ENCODE measurements around the gene LAMA2. TPM values are rescaled to one million over a fixed set of nuclear protein-coding genes. Genes with fewer than 3 reads are reported as not detected.

Gene LAMA2
- total RNA-seq, 1 experiment from 2014 or later: 0.28 TPM

GRCh38 chr6:129113637-129114036 is 230.7 kb downstream of the LAMA2 start:
- Histone ChIP-seq H3K4me1 (ENCODE audit: control insufficient read depth, insufficient read depth, low read length) (no peaks in the 10 kb centered on the region), H3K4me3 (ENCODE audit: low read depth in 2 of 2, low read length in 2 of 2) (no peak overlapping the region), H3K36me3 (ENCODE audit: control insufficient read depth, insufficient read depth, low read length) (no peaks in the 10 kb centered on the region), H3K27ac (ENCODE audit: low read length) (no peak overlapping the region), H3K9me3 (ENCODE audit: control insufficient read depth, insufficient read depth, low read depth, low read length) (no peaks in the 10 kb centered on the region), H3K27me3 (ENCODE audit: control insufficient read depth, insufficient read depth, low read length) (no peaks in the 10 kb centered on the region)
- ChIA-PET CTCF (no interaction called here), POLR2A (no interaction called here)
- DNase-seq (ENCODE audit: low read depth, low spot score) (no peak), ATAC-seq (no peak)
- intact Hi-C loops (cut with micrococcal nuclease; ENCODE audit: unreplicated experiment): no loop called here
- TF ChIP-seq POLR2AphosphoS5 (IDR thresholded peaks at IDR 0.05; ENCODE audit: low read depth, low read length) (no peak), TCF7L2 (IDR thresholded peaks at IDR 0.05; ENCODE audit: low read depth, low read length) (no peak), REST (IDR thresholded peaks at IDR 0.05; ENCODE audit: insufficient read depth in 1 of 2, low read depth in 2 of 2, low read length in 1 of 2) (no peak), CTCF (IDR thresholded peaks at IDR 0.05) (no peak), SIN3A (IDR thresholded peaks at IDR 0.05; ENCODE audit: borderline replicate concordance, insufficient read depth, low read depth, low read length) (no peak)
- in situ Hi-C loops (cut with HindIII; ENCODE audit: low pct_unique_long_range_greater_than_20kb, low sequenced_read_pairs): no loop called here
- BruUV-seq (replicated peaks): no TSS peak

- ChIA-PET CTCF (no interaction called here), POLR2A (no interaction called here)
- no peaks in the 10 kb centered on the region for H3K36me3 ChIP-seq (ENCODE audit: control insufficient read depth, insufficient read depth, low read length)
- TF ChIP-seq REST (IDR thresholded peaks at IDR 0.05; ENCODE audit: insufficient read depth in 1 of 2, low read depth in 2 of 2, low read length in 1 of 2) (no peak), POLR2AphosphoS5 (IDR thresholded peaks at IDR 0.05; ENCODE audit: low read depth, low read length) (no peak), TCF7L2 (IDR thresholded peaks at IDR 0.05; ENCODE audit: low read depth, low read length) (no peak), SIN3A (IDR thresholded peaks at IDR 0.05; ENCODE audit: borderline replicate concordance, insufficient read depth, low read depth, low read length) (no peak), CTCF (IDR thresholded peaks at IDR 0.05) (no peak)
- DNase-seq (ENCODE audit: low read depth, low spot score) (no peak), ATAC-seq (no peak)
- H3K4me3 ChIP-seq (ENCODE audit: low read depth in 2 of 2, low read length in 2 of 2): no peak overlapping the region
- in situ Hi-C loops (cut with HindIII; ENCODE audit: low pct_unique_long_range_greater_than_20kb, low sequenced_read_pairs): no loop called here
- no peaks in the 10 kb centered on the region for H3K27me3 ChIP-seq (ENCODE audit: control insufficient read depth, insufficient read depth, low read length)
- intact Hi-C loops (cut with micrococcal nuclease; ENCODE audit: unreplicated experiment): no loop called here
- H3K27ac ChIP-seq (ENCODE audit: low read length): no peak overlapping the region
- no peaks in the 10 kb centered on the region for H3K4me1 ChIP-seq (ENCODE audit: control insufficient read depth, insufficient read depth, low read length)
- H3K9me3 ChIP-seq (ENCODE audit: control insufficient read depth, insufficient read depth, low read depth, low read length): no peaks in the 10 kb centered on the region
- BruUV-seq (replicated peaks): no TSS peak
These were observed 231.9 kb downstream of the LAMA2 start for GRCh38 chr6:129114636-129115391.
